GM15510 (cell line): Measurements from ENCODE around the gene MTCL1.

Source experiments
- POLR2A ChIP-seq: IDR thresholded peaks from 3 replicates; pipeline ENCODE4 v1.6.1; 2011; ENCODE audit warnings: borderline replicate concordance; ENCODE audit not compliant: insufficient read length; ENCODE audit errors: extremely low read depth

The MTCL1 gene

GRCh38 chr18:8757396-8757997 is 52.1 kb downstream of the MTCL1 start:
- TF ChIP-seq POLR2A: no peak

GRCh38 chr18:8758466-8758865 is 53.1 kb downstream of the MTCL1 start:
- no peak for TF ChIP-seq POLR2A

GRCh38 chr18:8760984-8761383 is 55.6 kb downstream of the MTCL1 start:
- no peak for TF ChIP-seq POLR2A

- no peak for TF ChIP-seq POLR2A
These were observed 57.6 kb downstream of the MTCL1 start for GRCh38 chr18:8762968-8763367.

- TF ChIP-seq POLR2A: no peak
These were observed 58.3 kb downstream of the MTCL1 start for GRCh38 chr18:8763611-8764010.

- TF ChIP-seq POLR2A: no peak
These were observed 60.6 kb downstream of the MTCL1 start for GRCh38 chr18:8765783-8766463.

GRCh38 chr18:8766559-8767293 is 61.4 kb downstream of the MTCL1 start:
- no peak for TF ChIP-seq POLR2A

GRCh38 chr18:8767340-8767739 is 62.0 kb downstream of the MTCL1 start:
- no peak for TF ChIP-seq POLR2A

- TF ChIP-seq POLR2A: no peak
These were observed 64.2 kb downstream of the MTCL1 start for GRCh38 chr18:8769509-8770095.

- TF ChIP-seq POLR2A: no peak
These were observed 65.3 kb downstream of the MTCL1 start for GRCh38 chr18:8770657-8771056.

GRCh38 chr18:8771930-8772329 is 66.6 kb downstream of the MTCL1 start:
- no peak for TF ChIP-seq POLR2A

- TF ChIP-seq POLR2A: no peak
These were observed 68.6 kb downstream of the MTCL1 start for GRCh38 chr18:8773980-8774379.

- no peak for TF ChIP-seq POLR2A
These were observed 70.9 kb downstream of the MTCL1 start for GRCh38 chr18:8776013-8776943.

- no peak for TF ChIP-seq POLR2A
These were observed 72.5 kb downstream of the MTCL1 start for GRCh38 chr18:8777846-8778245.

GRCh38 chr18:8778386-8778785 is 73.0 kb downstream of the MTCL1 start:
- no peak for TF ChIP-seq POLR2A

GRCh38 chr18:8778824-8779223 is 73.5 kb downstream of the MTCL1 start:
- no peak for TF ChIP-seq POLR2A
